Left ventricle myocardium superior (tissue), 1 donor: ENCODE measurements around the gene MAPT. TPM values are rescaled to one million over a fixed set of nuclear protein-coding genes. Genes with fewer than 3 reads are reported as not detected.
A peak's percentile ranks its signal among the peaks of the same experiment; 100 is the strongest.
"Not testable (repeated sequence)": the region's sequence is repeated elsewhere in the genome, so short reads cannot be mapped to it uniquely, and the experiment has no call there.

ENCODE experiments used
- ATAC-seq: fragments of 200-7000 bp; cut with Tn5 transposase; one replicate; pipeline ENCODE4 v1.9.1; 2020; ENCODE audit warnings: mild to moderate bottlenecking, moderate library complexity
- DNase-seq: peaks from one replicate; pipeline ENCODE4 v3.0.0-alpha.2; 2020
- intact Hi-C: fragments of 100-400 bp; cut with micrococcal nuclease; formaldehyde crosslinking; loops from one replicate; pipeline ENCODE4 v1.11.0; 2022
- total RNA-seq: library from RNA; stranded (reverse); fragmentation: NEBNext Ultra II Directional; extraction: Animal tissue kit (Norgen Biotek cat#: 25700); gene quantifications from one replicate; pipeline ENCODE4 v1.2.1, GENCODE V29; 2021
- donor health status: DM: no; HTN: yes; CAD: no; lungs with severe emphysema.

MAPT gene
- total RNA-seq, 1 donor from 2014 or later: 42.2 TPM

GRCh38 chr17:45915263-45915662 is 20.9 kb downstream of the MAPT start:
- ATAC-seq (no peak), DNase-seq (no peak)
- intact Hi-C loops: no loop called here

GRCh38 chr17:45917081-45917480 is 22.7 kb downstream of the MAPT start:
- DNase-seq: no peak
- intact Hi-C loops: no loop called here
- ATAC-seq: no peak

GRCh38 chr17:45918241-45918745 is 23.9 kb downstream of the MAPT start:
- ATAC-seq: peak; percentile 64
- DNase-seq: no peak
- intact Hi-C loops: no loop called here

- intact Hi-C loops: no loop called here
- DNase-seq: no peak
- ATAC-seq: no peak
Measured at GRCh38 chr17:45919136-45919535, 24.8 kb downstream of the MAPT start.

GRCh38 chr17:45920083-45920482 is 25.7 kb downstream of the MAPT start:
- intact Hi-C loops: no loop called here
- no peak for ATAC-seq
- no peak for DNase-seq

- intact Hi-C loops: no loop called here
- ATAC-seq (no peak), DNase-seq (no peak)
Measured at GRCh38 chr17:45923511-45924268, 29.3 kb downstream of the MAPT start.

- intact Hi-C loops: no loop called here
- DNase-seq (no peak), ATAC-seq (no peak)
Measured at GRCh38 chr17:45924332-45924820, 30.0 kb downstream of the MAPT start.

- no peak for ATAC-seq
Measured at GRCh38 chr17:45925311-45925710, 31.0 kb downstream of the MAPT start.

GRCh38 chr17:45927247-45927646 is 32.9 kb downstream of the MAPT start:
- no peak for DNase-seq
- intact Hi-C loops: no loop called here
- ATAC-seq: no peak

More at GRCh38 chr17:45925311-45925710, 31.0 kb downstream of the MAPT start:
- intact Hi-C loops: no loop called here
- no peak for DNase-seq

- intact Hi-C loops: no loop called here
- DNase-seq: no peak
- ATAC-seq: no peak
Measured at GRCh38 chr17:45929344-45929743, 35.0 kb downstream of the MAPT start.

- DNase-seq: no peak
- intact Hi-C loops: no loop called here
- peak; percentile 43 for ATAC-seq
Measured at GRCh38 chr17:45930420-45930951, 36.1 kb downstream of the MAPT start.

- DNase-seq (no peak), ATAC-seq (no peak)
- intact Hi-C loops: no loop called here
Measured at GRCh38 chr17:45931677-45932076, 37.3 kb downstream of the MAPT start.

- DNase-seq (no peak), ATAC-seq (no peak)
- intact Hi-C loops: no loop called here
Measured at GRCh38 chr17:45934044-45934979, 40.0 kb downstream of the MAPT start.

GRCh38 chr17:45935197-45935709 is 40.9 kb downstream of the MAPT start:
- ATAC-seq (no peak), DNase-seq (no peak)
- intact Hi-C loops: no loop called here

- intact Hi-C loops: no loop called here
- DNase-seq (no peak), ATAC-seq (no peak)
Measured at GRCh38 chr17:45935710-45936509, 41.6 kb downstream of the MAPT start.

- ATAC-seq (no peak), DNase-seq (no peak)
- intact Hi-C loops: no loop called here
Measured at GRCh38 chr17:45936610-45937009, 42.3 kb downstream of the MAPT start.

GRCh38 chr17:45937186-45937585 is 42.8 kb downstream of the MAPT start:
- ATAC-seq, intact Hi-C loops, DNase-seq: not testable (repeated sequence)

- DNase-seq (no peak), ATAC-seq (no peak)
- intact Hi-C loops: no loop called here
Measured at GRCh38 chr17:45939395-45939794, 45.0 kb downstream of the MAPT start.

GRCh38 chr17:45940293-45940692 is 45.9 kb downstream of the MAPT start:
- no peak for ATAC-seq
- no peak for DNase-seq
- intact Hi-C loops: loop anchor here (10.0 kb wide), 1 partner anchor 45 kb away; the partner anchor contains the start of gene MAPT
